ENCODE measurements around the gene PIEZO1. TPM values are rescaled to one million over a fixed set of nuclear protein-coding genes. Genes with fewer than 3 reads are reported as not detected.
A peak's percentile ranks its signal among the peaks of the same experiment; 100 is the strongest.

The PIEZO1 gene
- total RNA-seq, 1 experiment from 2014 or later, result 71.1 TPM

DNA sequence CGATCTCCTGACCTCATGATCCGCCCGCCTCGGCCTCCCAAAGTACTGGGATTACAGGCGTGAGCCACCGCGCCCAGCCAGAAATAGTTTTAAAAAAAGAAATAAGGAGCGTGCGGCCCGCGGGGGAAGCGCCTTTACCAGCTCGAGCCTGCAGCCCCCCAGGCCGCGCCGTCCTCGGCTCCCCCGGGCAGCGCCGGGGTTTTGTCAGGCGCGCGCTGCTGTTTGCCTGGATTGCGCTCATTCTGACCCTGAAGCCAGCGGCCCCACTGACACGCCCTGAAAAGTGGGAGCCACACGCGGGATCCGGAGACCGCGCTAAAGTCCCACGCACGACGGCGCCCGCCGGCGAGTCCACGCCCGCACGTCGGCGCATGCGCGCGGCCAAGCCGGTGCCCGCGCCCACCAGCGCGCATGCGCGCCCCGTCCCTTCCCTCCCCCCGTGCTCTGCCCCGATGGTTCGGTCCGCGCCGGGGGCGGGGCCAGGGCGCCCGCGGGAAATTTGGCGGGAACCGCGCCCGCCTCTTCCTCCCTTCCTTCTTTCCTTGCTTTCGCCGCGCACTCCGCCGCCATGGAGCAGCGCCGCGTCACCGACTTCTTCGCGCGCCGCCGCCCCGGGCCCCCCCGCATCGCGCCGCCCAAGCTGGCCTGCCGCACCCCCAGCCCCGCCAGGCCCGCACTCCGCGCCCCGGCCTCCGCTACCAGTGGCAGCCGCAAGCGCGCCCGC lies 18.4 kb upstream of the PIEZO1 start, which contains the start of gene CDT1:
CDT1 (plus strand) TSS at position 526 of the 724 bp plus-strand sequence; CDS start at position 569, 43 bp downstream.
- peaks cover 3% of the 10 kb centered on the region; the same call in 1 of the 2 replicates for H3K79me2 ChIP-seq (ENCODE audit: insufficient read depth, low read length)
- H2BK5ac ChIP-seq (ENCODE audit: insufficient read length, low read length), result no peak within 1 kb of the TSS
- no peak within 1 kb of the TSS for H2BK12ac ChIP-seq (ENCODE audit: insufficient read length, low read depth, low read length)
- Mint-ChIP-seq H3K4me1 (peaks cover 0 to 3% of the 10 kb centered on the region in 2 experiments; a peak in 1 of 4 replicates), H3K27me3 (ENCODE audit: low read depth) (no peaks in the 10 kb centered on the region; the same call in 1 of the 2 replicates), H3K27ac (peak within 1 kb of the TSS in 2 of 3 experiments; percentile 73 to 94; a peak in 4 of 7 replicates), H3K9me3 (no peaks in the 10 kb centered on the region), H3K4me3 (peak within 1 kb of the TSS; percentile 82 to 86), H3K36me3 (ENCODE audit: insufficient read depth in 1 of 3, low read depth in 3 of 3) (peaks cover 9 to 41% (median 34%) of the 10 kb centered on the region in 3 experiments)
- no peaks in the 10 kb centered on the region for H3K27me3 ChIP-seq (ENCODE audit: insufficient read depth, low read length)
- no peak within 1 kb of the TSS for H2AFZ ChIP-seq (ENCODE audit: low read length)
- peaks cover 6% of the 10 kb centered on the region for H3K79me1 ChIP-seq (ENCODE audit: insufficient read depth, low read depth, low read length, poor library complexity, severe bottlenecking)
- no peak within 1 kb of the TSS for H2BK120ac ChIP-seq (ENCODE audit: low read depth, low read length, poor library complexity, severe bottlenecking)
- peak; percentile 74 for DNase-seq
- no peaks in the 10 kb centered on the region for H4K20me1 ChIP-seq (ENCODE audit: control insufficient read depth, insufficient read depth, insufficient read length)
- H3K23me2 ChIP-seq (ENCODE audit: insufficient read length, low read depth, low read length, poor library complexity, severe bottlenecking), result peaks cover 12% of the 10 kb centered on the region
- no peak within 1 kb of the TSS for H3K23ac ChIP-seq (ENCODE audit: insufficient read length, low read depth, low read length)
- peak within 1 kb of the TSS; percentile 40 for H3K18ac ChIP-seq (ENCODE audit: insufficient read length, low read depth, low read length)
- H2AK5ac ChIP-seq (ENCODE audit: insufficient read length, low read length), result no peak within 1 kb of the TSS
- H3K4ac ChIP-seq (ENCODE audit: low read depth, low read length), result no peak within 1 kb of the TSS
- H2BK20ac ChIP-seq (ENCODE audit: low read depth, low read length, poor library complexity, severe bottlenecking), result no peak within 1 kb of the TSS
- no peak within 1 kb of the TSS for H4K5ac ChIP-seq (ENCODE audit: insufficient read length, low read depth, low read length)
- H3K14ac ChIP-seq (ENCODE audit: insufficient read depth, low read length), result peak within 1 kb of the TSS; percentile 74
- WGBS (ENCODE audit: extremely low coverage, insufficient read length, low lambda C conversion rate), result no CpG with 5 or more reads among the region's 98 CpGs
- H3K56ac ChIP-seq (ENCODE audit: insufficient read length, low read depth, low read length), result no peak within 1 kb of the TSS
- no peak within 1 kb of the TSS for H2BK15ac ChIP-seq (ENCODE audit: low read depth, low read length)
- H3K4me2 ChIP-seq (ENCODE audit: insufficient read depth, insufficient read length, low read length), result peak within 1 kb of the TSS; percentile 81
- H3K9me3 ChIP-seq (ENCODE audit: control insufficient read depth, low read depth, low read length), result no peaks in the 10 kb centered on the region
- no peak within 1 kb of the TSS for H4K91ac ChIP-seq (ENCODE audit: insufficient read length, low read depth, low read length)
- H3T11ph ChIP-seq (ENCODE audit: low read length), result no peak within 1 kb of the TSS
- H3K9ac ChIP-seq (ENCODE audit: extremely low read depth, insufficient read length, low read length), result peak within 1 kb of the TSS; percentile 83
- H3K27ac ChIP-seq (ENCODE audit: insufficient read length, low read depth, low read length), result no peak within 1 kb of the TSS
- TF ChIP-seq, protein P1, sequence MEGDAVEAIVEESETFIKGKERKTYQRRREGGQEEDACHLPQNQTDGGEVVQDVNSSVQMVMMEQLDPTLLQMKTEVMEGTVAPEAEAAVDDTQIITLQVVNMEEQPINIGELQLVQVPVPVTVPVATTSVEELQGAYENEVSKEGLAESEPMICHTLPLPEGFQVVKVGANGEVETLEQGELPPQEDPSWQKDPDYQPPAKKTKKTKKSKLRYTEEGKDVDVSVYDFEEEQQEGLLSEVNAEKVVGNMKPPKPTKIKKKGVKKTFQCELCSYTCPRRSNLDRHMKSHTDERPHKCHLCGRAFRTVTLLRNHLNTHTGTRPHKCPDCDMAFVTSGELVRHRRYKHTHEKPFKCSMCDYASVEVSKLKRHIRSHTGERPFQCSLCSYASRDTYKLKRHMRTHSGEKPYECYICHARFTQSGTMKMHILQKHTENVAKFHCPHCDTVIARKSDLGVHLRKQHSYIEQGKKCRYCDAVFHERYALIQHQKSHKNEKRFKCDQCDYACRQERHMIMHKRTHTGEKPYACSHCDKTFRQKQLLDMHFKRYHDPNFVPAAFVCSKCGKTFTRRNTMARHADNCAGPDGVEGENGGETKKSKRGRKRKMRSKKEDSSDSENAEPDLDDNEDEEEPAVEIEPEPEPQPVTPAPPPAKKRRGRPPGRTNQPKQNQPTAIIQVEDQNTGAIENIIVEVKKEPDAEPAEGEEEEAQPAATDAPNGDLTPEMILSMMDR (conservative IDR thresholded peaks at IDR 0.05), result no peak
- H3K4me1 ChIP-seq (ENCODE audit: insufficient read depth, low read length), result no peaks in the 10 kb centered on the region
- no peak within 1 kb of the TSS for H4K8ac ChIP-seq (replicated peaks; ENCODE audit: insufficient read length, low read depth, low read length)
